HL-60 (cell line): Measurements from ENCODE around the gene POLR1H.

Source experiments
- GABPA ChIP-seq: IDR thresholded peaks from 2 replicates; pipeline ENCODE4 v1.6.1; 2012; ENCODE audit warnings: low read depth
- TF ChIP-seq, protein P1 (sequence below): IDR thresholded peaks from one replicate; pipeline ENCODE4 v1.5.1; 2011; ENCODE audit warnings: low read length, control low read depth, inconsistent platforms; ENCODE audit not compliant: insufficient read depth
- TF ChIP-seq, protein P2 (sequence below): IDR thresholded peaks from 2 replicates; pipeline ENCODE4 v1.6.1; 2012; ENCODE audit warnings: low read depth; ENCODE audit not compliant: insufficient replicate concordance

DNA sequence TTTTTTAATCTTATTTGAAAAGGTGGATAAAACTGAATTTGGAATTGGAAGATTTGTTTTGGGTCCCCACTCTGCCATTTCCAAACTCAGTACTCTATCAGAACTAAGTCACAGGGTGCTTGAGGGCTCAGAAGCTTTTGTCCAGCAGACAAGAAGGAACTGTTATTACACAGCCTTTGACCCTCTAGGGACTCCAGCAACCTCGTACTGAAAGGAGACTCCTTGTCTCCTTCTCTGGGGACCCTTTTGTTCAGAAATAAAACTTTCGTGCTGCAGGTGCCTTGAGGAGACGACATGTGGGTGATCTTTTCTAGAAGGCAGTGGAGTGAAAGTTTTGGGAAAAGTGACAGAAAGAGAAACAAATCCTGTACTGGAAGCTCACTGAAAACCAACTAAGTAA, 7.4 kb upstream of the POLR1H start:
- TF ChIP-seq, protein P1, sequence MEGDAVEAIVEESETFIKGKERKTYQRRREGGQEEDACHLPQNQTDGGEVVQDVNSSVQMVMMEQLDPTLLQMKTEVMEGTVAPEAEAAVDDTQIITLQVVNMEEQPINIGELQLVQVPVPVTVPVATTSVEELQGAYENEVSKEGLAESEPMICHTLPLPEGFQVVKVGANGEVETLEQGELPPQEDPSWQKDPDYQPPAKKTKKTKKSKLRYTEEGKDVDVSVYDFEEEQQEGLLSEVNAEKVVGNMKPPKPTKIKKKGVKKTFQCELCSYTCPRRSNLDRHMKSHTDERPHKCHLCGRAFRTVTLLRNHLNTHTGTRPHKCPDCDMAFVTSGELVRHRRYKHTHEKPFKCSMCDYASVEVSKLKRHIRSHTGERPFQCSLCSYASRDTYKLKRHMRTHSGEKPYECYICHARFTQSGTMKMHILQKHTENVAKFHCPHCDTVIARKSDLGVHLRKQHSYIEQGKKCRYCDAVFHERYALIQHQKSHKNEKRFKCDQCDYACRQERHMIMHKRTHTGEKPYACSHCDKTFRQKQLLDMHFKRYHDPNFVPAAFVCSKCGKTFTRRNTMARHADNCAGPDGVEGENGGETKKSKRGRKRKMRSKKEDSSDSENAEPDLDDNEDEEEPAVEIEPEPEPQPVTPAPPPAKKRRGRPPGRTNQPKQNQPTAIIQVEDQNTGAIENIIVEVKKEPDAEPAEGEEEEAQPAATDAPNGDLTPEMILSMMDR: no peak
- TF ChIP-seq GABPA: no peak
- TF ChIP-seq, protein P2, sequence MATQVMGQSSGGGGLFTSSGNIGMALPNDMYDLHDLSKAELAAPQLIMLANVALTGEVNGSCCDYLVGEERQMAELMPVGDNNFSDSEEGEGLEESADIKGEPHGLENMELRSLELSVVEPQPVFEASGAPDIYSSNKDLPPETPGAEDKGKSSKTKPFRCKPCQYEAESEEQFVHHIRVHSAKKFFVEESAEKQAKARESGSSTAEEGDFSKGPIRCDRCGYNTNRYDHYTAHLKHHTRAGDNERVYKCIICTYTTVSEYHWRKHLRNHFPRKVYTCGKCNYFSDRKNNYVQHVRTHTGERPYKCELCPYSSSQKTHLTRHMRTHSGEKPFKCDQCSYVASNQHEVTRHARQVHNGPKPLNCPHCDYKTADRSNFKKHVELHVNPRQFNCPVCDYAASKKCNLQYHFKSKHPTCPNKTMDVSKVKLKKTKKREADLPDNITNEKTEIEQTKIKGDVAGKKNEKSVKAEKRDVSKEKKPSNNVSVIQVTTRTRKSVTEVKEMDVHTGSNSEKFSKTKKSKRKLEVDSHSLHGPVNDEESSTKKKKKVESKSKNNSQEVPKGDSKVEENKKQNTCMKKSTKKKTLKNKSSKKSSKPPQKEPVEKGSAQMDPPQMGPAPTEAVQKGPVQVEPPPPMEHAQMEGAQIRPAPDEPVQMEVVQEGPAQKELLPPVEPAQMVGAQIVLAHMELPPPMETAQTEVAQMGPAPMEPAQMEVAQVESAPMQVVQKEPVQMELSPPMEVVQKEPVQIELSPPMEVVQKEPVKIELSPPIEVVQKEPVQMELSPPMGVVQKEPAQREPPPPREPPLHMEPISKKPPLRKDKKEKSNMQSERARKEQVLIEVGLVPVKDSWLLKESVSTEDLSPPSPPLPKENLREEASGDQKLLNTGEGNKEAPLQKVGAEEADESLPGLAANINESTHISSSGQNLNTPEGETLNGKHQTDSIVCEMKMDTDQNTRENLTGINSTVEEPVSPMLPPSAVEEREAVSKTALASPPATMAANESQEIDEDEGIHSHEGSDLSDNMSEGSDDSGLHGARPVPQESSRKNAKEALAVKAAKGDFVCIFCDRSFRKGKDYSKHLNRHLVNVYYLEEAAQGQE: no peak
